Neural progenitor cell (in vitro differentiated cells): Measurements from ENCODE around the gene QARS1. TPM values are rescaled to one million over a fixed set of nuclear protein-coding genes. Genes with fewer than 3 reads are reported as not detected.

Experiments
- DNase-seq: peaks from one replicate; pipeline ENCODE4 v3.0.0-alpha.2; 2016; ENCODE audit warnings: low spot score
- H2AFZ ChIP-seq: fragments of 200-600 bp; sonication (generic); replicated peaks from 2 replicates; pipeline ENCODE4 v1.6.1; 2016; ENCODE audit warnings: antibody characterized with exemption
- H3F3A ChIP-seq: fragments of 200-600 bp; sonication (generic); 2 replicates; pipeline ENCODE4 v1.6.1; 2016; ENCODE audit warnings: antibody characterized with exemption, low read depth
- H3K27ac ChIP-seq: fragments of 200-600 bp; sonication (generic); 2 replicates; pipeline ENCODE4 v1.5.1; 2016; ENCODE audit warnings: mild to moderate bottlenecking
- H3K27me3 ChIP-seq: fragments of 200-600 bp; sonication (generic); 2 replicates; pipeline ENCODE4 v1.6.1; 2016; ENCODE audit warnings: mild to moderate bottlenecking, moderate library complexity
- H3K36me3 ChIP-seq: fragments of 200-600 bp; sonication (generic); 2 replicates; pipeline ENCODE4 v1.5.1; 2016
- H3K4me1 ChIP-seq: fragments of 200-600 bp; sonication (generic); 2 replicates; pipeline ENCODE4 v1.6.1; 2016; ENCODE audit warnings: mixed run types
- H3K4me2 ChIP-seq: fragments of 200-600 bp; sonication (generic); 2 replicates; pipeline ENCODE4 v1.6.1; 2016
- H3K4me3 ChIP-seq: fragments of 200-600 bp; sonication (generic); 2 replicates; pipeline ENCODE4 v1.5.1; 2016
- H3K79me2 ChIP-seq: fragments of 200-600 bp; sonication (generic); 2 replicates; pipeline ENCODE4 v1.6.1; 2016; ENCODE audit warnings: low read depth
- H3K9ac ChIP-seq: fragments of 200-600 bp; sonication (generic); 2 replicates; pipeline ENCODE4 v1.6.1; 2016
- H3K9me3 ChIP-seq: fragments of 200-600 bp; sonication (generic); 2 replicates; pipeline ENCODE4 v1.5.1; 2016; ENCODE audit warnings: low read depth
- H4K20me1 ChIP-seq: fragments of 200-600 bp; sonication (generic); 2 replicates; pipeline ENCODE4 v1.6.1; 2016; ENCODE audit warnings: low read depth
- H3K27ac Mint-ChIP-seq: 3 replicates; pipeline ENCODE4 v1.8.0; 2021; ENCODE audit warnings: mixed read lengths
- H3K27me3 Mint-ChIP-seq: 2 replicates; pipeline ENCODE4 v1.8.0; 2022; ENCODE audit warnings: low read depth, mild to moderate bottlenecking, inconsistent platforms, moderate library complexity, mixed read lengths; ENCODE audit not compliant: insufficient read depth
- H3K36me3 Mint-ChIP-seq: 3 replicates; pipeline ENCODE4 v1.8.0; 2021; ENCODE audit warnings: mixed read lengths
- H3K4me1 Mint-ChIP-seq: 3 replicates; pipeline ENCODE4 v1.8.0; 2021; ENCODE audit warnings: mixed read lengths
- H3K4me3 Mint-ChIP-seq: 3 replicates; pipeline ENCODE4 v1.8.0; 2021; ENCODE audit warnings: mild to moderate bottlenecking, moderate library complexity, mixed read lengths
- H3K9me3 Mint-ChIP-seq: 3 replicates; pipeline ENCODE4 v1.8.0; 2020; ENCODE audit warnings: mixed read lengths
- EZH2 ChIP-seq: fragments of 200-600 bp; sonication (generic); IDR thresholded peaks from 2 replicates; pipeline ENCODE4 v1.6.1; 2017; ENCODE audit warnings: antibody characterized with exemption, mild to moderate bottlenecking, moderate library complexity
- EZH2phosphoT487 ChIP-seq: fragments of 200-600 bp; sonication (generic); IDR thresholded peaks from 2 replicates; pipeline ENCODE4 v1.6.1; 2017; ENCODE audit warnings: antibody characterized with exemption
- total RNA-seq: library from RNA; depleted of rRNA; stranded (reverse); fragments of >200 nt; gene quantifications from 2 replicates; pipeline ENCODE4 v1.2.3, GENCODE V29; 2015; ENCODE audit warnings: low replicate concordance
- TF ChIP-seq, protein P1 (sequence below): fragments of 200-600 bp; sonication (generic); IDR thresholded peaks from 2 replicates; pipeline ENCODE4 v1.5.1; 2017; ENCODE audit warnings: antibody characterized with exemption, mild to moderate bottlenecking

The QARS1 gene
- total RNA-seq, 1 donor from 2014 or later: 240 TPM

DNA sequence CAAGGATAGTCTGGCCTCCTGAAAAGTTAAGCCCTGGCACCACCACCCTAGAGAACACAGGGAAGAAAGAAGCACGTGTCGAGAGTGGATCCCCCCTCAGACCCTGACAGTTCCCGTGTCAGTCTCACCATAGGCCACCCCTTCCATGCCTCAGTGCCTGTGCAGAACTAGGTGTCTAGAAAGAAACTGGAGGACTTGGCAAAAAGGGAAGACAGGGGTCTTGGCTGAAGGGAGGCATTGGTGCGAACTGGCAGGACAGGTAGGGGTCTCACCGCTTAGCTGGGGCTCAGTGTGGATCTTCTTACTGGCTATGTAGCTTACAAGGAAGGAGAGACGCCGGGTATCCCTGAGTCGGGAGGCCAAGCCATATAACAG is 518 bp downstream of the QARS1 start:
- H3K36me3 Mint-ChIP-seq: peaks cover 27% of the 10 kb centered on the region
- H3K9ac ChIP-seq: peak overlapping the region; percentile 86
- H3K4me1 ChIP-seq: peaks cover 15% of the 10 kb centered on the region
- no peaks in the 10 kb centered on the region for H4K20me1 ChIP-seq
- no peak overlapping the region for H3K27ac ChIP-seq
- H3K79me2 ChIP-seq: peaks cover 19% of the 10 kb centered on the region
- TF ChIP-seq EZH2 (no peak), EZH2phosphoT487 (no peak)
- TF ChIP-seq, protein P1, sequence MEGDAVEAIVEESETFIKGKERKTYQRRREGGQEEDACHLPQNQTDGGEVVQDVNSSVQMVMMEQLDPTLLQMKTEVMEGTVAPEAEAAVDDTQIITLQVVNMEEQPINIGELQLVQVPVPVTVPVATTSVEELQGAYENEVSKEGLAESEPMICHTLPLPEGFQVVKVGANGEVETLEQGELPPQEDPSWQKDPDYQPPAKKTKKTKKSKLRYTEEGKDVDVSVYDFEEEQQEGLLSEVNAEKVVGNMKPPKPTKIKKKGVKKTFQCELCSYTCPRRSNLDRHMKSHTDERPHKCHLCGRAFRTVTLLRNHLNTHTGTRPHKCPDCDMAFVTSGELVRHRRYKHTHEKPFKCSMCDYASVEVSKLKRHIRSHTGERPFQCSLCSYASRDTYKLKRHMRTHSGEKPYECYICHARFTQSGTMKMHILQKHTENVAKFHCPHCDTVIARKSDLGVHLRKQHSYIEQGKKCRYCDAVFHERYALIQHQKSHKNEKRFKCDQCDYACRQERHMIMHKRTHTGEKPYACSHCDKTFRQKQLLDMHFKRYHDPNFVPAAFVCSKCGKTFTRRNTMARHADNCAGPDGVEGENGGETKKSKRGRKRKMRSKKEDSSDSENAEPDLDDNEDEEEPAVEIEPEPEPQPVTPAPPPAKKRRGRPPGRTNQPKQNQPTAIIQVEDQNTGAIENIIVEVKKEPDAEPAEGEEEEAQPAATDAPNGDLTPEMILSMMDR: no peak
- H3K4me3 Mint-ChIP-seq: peak overlapping the region; percentile 97
- no peaks in the 10 kb centered on the region for H3K27me3 ChIP-seq
- H3K4me3 ChIP-seq: peak overlapping the region; percentile 77
- H3K27ac Mint-ChIP-seq: peak overlapping the region; percentile 98
- no peaks in the 10 kb centered on the region for H3K9me3 ChIP-seq
- H2AFZ ChIP-seq: peak overlapping the region; percentile 89
- peak overlapping the region; percentile 100 for H3K4me2 ChIP-seq
- no peaks in the 10 kb centered on the region for H3K36me3 ChIP-seq
- DNase-seq: no peak
- no peaks in the 10 kb centered on the region for H3K9me3 Mint-ChIP-seq
- H3K27me3 Mint-ChIP-seq: no peaks in the 10 kb centered on the region
- H3F3A ChIP-seq: peaks cover 32% of the 10 kb centered on the region
- peaks cover 26% of the 10 kb centered on the region for H3K4me1 Mint-ChIP-seq

DNA sequence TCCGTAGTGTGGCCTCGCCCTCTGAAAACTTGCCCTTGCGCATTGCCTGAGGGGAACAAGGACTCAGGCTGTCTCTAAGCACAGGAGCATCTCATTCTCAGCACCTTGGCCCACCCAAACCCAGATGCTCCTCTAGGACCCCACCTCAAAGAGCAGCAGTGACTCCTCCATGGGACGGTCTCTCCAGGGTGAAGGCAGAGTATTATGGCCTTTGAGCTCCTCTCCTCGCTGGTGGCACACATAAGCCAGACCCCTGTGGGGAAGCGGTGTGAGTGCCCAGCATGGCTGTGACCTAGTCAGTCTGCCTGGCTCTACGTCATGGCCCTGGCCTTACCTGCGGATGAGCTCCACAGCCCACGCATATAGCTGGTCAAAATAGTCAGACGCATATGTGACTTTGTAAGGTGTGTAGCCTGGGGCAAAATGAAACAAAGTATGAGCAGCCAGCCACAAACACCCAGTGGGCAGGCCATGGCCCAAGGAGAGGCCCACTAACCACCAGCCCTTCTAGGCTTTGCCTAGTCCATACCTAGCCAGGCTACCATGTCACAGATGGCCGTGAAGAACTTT is 4.4 kb downstream of the QARS1 start:
- Histone ChIP-seq H3K36me3 (no peaks in the 10 kb centered on the region), H3K4me3 (no peak overlapping the region), H3K79me2 (peaks cover 19% of the 10 kb centered on the region), H4K20me1 (no peaks in the 10 kb centered on the region), H3F3A (peaks cover 19% of the 10 kb centered on the region), H3K4me1 (peaks cover 8% of the 10 kb centered on the region), H3K9me3 (no peaks in the 10 kb centered on the region), H3K9ac (no peak overlapping the region), H3K27ac (no peak overlapping the region), H2AFZ (no peak overlapping the region), H3K27me3 (no peaks in the 10 kb centered on the region), H3K4me2 (no peak overlapping the region)
- H3K36me3 Mint-ChIP-seq: peaks cover 27% of the 10 kb centered on the region
- TF ChIP-seq, protein P1: no peak
- no peak for TF ChIP-seq EZH2phosphoT487
- no peak for TF ChIP-seq EZH2
- H3K4me3 Mint-ChIP-seq: no peak overlapping the region
- no peaks in the 10 kb centered on the region for H3K9me3 Mint-ChIP-seq
- no peak for DNase-seq
- H3K27ac Mint-ChIP-seq: no peak overlapping the region
- peaks cover 17% of the 10 kb centered on the region for H3K4me1 Mint-ChIP-seq
- H3K27me3 Mint-ChIP-seq: no peaks in the 10 kb centered on the region

DNA sequence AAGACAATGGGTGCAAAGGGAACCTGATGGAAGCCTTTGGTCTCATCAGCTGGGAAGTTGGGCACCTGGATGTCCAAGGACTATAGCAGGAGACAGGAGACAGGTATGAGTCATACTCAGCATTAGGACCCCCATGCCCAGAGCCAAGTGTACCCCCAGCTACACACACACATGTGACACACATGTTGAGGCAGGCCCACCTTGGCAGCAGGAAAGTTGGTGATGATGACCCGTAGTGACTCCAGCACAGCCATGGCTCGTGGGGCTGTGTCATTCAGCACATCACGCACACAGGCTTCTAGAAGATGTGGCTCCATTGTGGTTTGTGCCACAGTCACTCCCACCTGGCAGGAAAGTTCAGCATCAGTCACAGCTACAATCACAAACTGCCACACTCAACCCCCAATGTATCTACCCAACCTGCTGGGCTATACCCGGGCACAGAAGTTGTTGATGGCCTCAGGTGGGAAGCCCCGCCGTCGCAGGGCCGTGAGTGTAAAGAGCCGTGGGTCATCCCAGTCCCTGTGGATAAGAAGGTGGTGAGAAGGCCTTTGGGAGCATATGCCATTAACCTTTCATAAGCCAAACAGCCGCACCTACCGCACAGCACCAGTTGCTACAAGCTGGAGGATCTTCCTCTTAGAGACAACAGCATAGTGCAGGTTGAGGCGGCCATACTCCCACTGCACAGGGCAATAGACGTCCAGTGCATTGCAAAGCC is 5.5 kb downstream of the QARS1 start:
- Mint-ChIP-seq H3K27me3 (peaks cover under 1% of the 10 kb centered on the region), H3K4me3 (no peak overlapping the region), H3K36me3 (peaks cover 27% of the 10 kb centered on the region), H3K4me1 (peaks cover 13% of the 10 kb centered on the region), H3K9me3 (no peaks in the 10 kb centered on the region), H3K27ac (no peak overlapping the region)
- Histone ChIP-seq H3K4me1 (peaks cover 13% of the 10 kb centered on the region), H3K9me3 (no peaks in the 10 kb centered on the region), H4K20me1 (no peaks in the 10 kb centered on the region), H2AFZ (no peak overlapping the region), H3K79me2 (peaks cover 16% of the 10 kb centered on the region), H3K9ac (no peak overlapping the region), H3K4me2 (no peak overlapping the region), H3K4me3 (no peak overlapping the region), H3K27me3 (no peaks in the 10 kb centered on the region), H3K36me3 (no peaks in the 10 kb centered on the region), H3F3A (peaks cover 20% of the 10 kb centered on the region), H3K27ac (no peak overlapping the region)
- no peak for DNase-seq
- TF ChIP-seq, protein P1: no peak
- TF ChIP-seq EZH2phosphoT487 (no peak), EZH2 (no peak)
